A549 (cell line): ENCODE measurements around the gene ANKS1B. TPM values are rescaled to one million over a fixed set of nuclear protein-coding genes. Genes with fewer than 3 reads are reported as not detected.

Experiments
- ATAC-seq, 2 experiments: fragments of 200-7000 bp in 1 of 2; fragments of >200 bp in 1 of 2; cut with Nextera tagmentation in 1 of 2; cut with Tn5 transposase in 1 of 2; 3 replicates each; pipeline versions ENCODE4 v1.8.0 to v1.9.1; 2018 to 2020; ENCODE audit warnings: mild to moderate bottlenecking in 1 of 2, moderate library complexity in 1 of 2
- CTCF ChIA-PET: fragments of 300-600 bp; sonication (Branson Sonifier 250); formaldehyde crosslinking; extraction: SDS; loops from one replicate; lab custom pipeline; 2021; ENCODE audit warnings: antibody characterized with exemption, inconsistent platforms; lab: Yijun Ruan, JAX
- POLR2A ChIA-PET: fragments of 350-600 bp; formaldehyde crosslinking; extraction: SDS; loops from one replicate; lab custom pipeline; 2021; ENCODE audit warnings: antibody characterized with exemption, inconsistent platforms; lab: Yijun Ruan, JAX
- DNase-seq, 2 experiments: peaks; one replicate each; pipeline versions ENCODE4 v3.0.0 to v3.0.0-alpha.2; 2011 to 2016; ENCODE audit warnings: low read depth in 1 of 2, low spot score in 1 of 2
- FAIRE-seq: peaks from 2 replicates; lab custom pipeline; 2011; peaks lifted over from hg19 to GRCh38; lab: Jason Lieb, UNC
- H3K27ac ChIP-seq, 2 experiments: fragments of >200 bp; sonication (Bioruptor Twin); formaldehyde crosslinking; 3 replicates each; pipeline ENCODE4 v1.5.1; 2016 to 2017
- H3K4me1 ChIP-seq: fragments of >200 bp; sonication (Bioruptor Twin); formaldehyde crosslinking; 3 replicates; pipeline ENCODE4 v1.6.1; 2016
- H3K4me2 ChIP-seq: fragments of >200 bp; sonication (Bioruptor Twin); formaldehyde crosslinking; 3 replicates; pipeline ENCODE4 v1.6.1; 2016
- H3K4me3 ChIP-seq: fragments of >200 bp; sonication (Bioruptor Twin); formaldehyde crosslinking; 3 replicates; pipeline ENCODE4 v1.5.1; 2016
- H3K9me3 ChIP-seq: fragments of >200 bp; sonication (Bioruptor Twin); formaldehyde crosslinking; 3 replicates; pipeline ENCODE4 v1.6.1; 2016
- BHLHE40 ChIP-seq: IDR thresholded peaks from 2 replicates; pipeline ENCODE4 v1.6.1; 2012; ENCODE audit warnings: low read depth, low read length, inconsistent platforms
- EP300 ChIP-seq, 2 experiments: fragments of >200 bp; sonication (Bioruptor Twin); formaldehyde crosslinking; IDR thresholded peaks; 2 replicates in 1 of 2; 3 replicates in 1 of 2; pipeline ENCODE4 v1.6.1; 2016 to 2017
- FOSL2 ChIP-seq, 2 experiments: fragments of 450-650 bp in 1 of 2; fragments of >200 bp in 1 of 2; sonication (Bioruptor Twin) in 1 of 2; formaldehyde crosslinking; IDR thresholded peaks; 2 replicates each; pipeline versions ENCODE4 v1.5.0 to v1.6.1; 2016 to 2020; ENCODE audit warnings: mild to moderate bottlenecking in 1 of 2, moderate library complexity in 1 of 2
- HEYL ChIP-seq: fragments of 250-450 bp; sonication (Bioruptor Pico); IDR thresholded peaks from 2 replicates; pipeline ENCODE4 v1.8.0; 2021; ENCODE audit warnings: mild to moderate bottlenecking, moderate library complexity
- HMGXB4 ChIP-seq: fragments of 250-450 bp; sonication (Bioruptor Pico); IDR thresholded peaks from 2 replicates; pipeline ENCODE4 v1.5.0; 2021; ENCODE audit warnings: mild to moderate bottlenecking, moderate library complexity, borderline replicate concordance
- HOXB5 ChIP-seq: fragments of 250-450 bp; sonication (Bioruptor Pico); IDR thresholded peaks from 2 replicates; pipeline ENCODE4 v1.5.0; 2020; ENCODE audit warnings: mild to moderate bottlenecking, moderate library complexity
- JUN ChIP-seq, 2 experiments: fragments of >200 bp; sonication (Bioruptor Twin); formaldehyde crosslinking; IDR thresholded peaks; 2 replicates in 1 of 2; 3 replicates in 1 of 2; pipeline ENCODE4 v1.6.1; 2016 to 2017
- MAFK ChIP-seq: fragments of 450-650 bp; IDR thresholded peaks from 2 replicates; pipeline ENCODE4 v1.6.1; 2014; ENCODE audit not compliant: partially characterized antibody
- NPAS2 ChIP-seq: fragments of 250-450 bp; sonication (Bioruptor Pico); IDR thresholded peaks from 2 replicates; pipeline ENCODE4 v1.8.0; 2022; ENCODE audit warnings: mild to moderate bottlenecking, moderate library complexity, borderline replicate concordance
- RFX5 ChIP-seq: fragments of 450-650 bp; IDR thresholded peaks from 2 replicates; pipeline ENCODE4 v1.7.1; 2014; ENCODE audit warnings: antibody characterized with exemption, mild to moderate bottlenecking, moderate library complexity
- ZNF302 ChIP-seq: fragments of 250-450 bp; sonication (Bioruptor Pico); IDR thresholded peaks from 2 replicates; pipeline ENCODE4 v1.9.0; 2021; ENCODE audit warnings: inconsistent platforms, mild to moderate bottlenecking, moderate library complexity
- WGBS: methylation state at CpG from one replicate; pipeline ENCODE4 v1.1.6; 2017; ENCODE audit errors: missing lambda C conversion rate; 5-methylcytosine and 5-hydroxymethylcytosine counted together
- polyA plus RNA-seq, 4 experiments: library from polyadenylated mRNA; depleted of rRNA in 3 of 4; stranded (reverse); fragments of >200 nt; fragmentation: RNase III in 1 of 4; extraction: RNeasy Plus Mini Kit Qiagen cat#74134 plus additional on column Dnase treatment in 1 of 4; gene quantifications; 2 replicates in 3 of 4; 3 replicates in 1 of 4; pipeline ENCODE4 v1.2.3, GENCODE V29; 2011 to 2017
- TF ChIP-seq, protein P1 (sequence below): fragments of >200 bp; sonication (Bioruptor Twin); formaldehyde crosslinking; IDR thresholded peaks from 3 replicates; pipeline ENCODE4 v1.6.1; 2016

ANKS1B gene
- polyA plus RNA-seq, 2 of the 4 experiments (the other 2 are of a cell fraction) = 1.5 to 2.2 TPM

GRCh38 chr12:99985129-99985570, 414 bp upstream of the ANKS1B start:
- FAIRE-seq (no peak), DNase-seq (no peak), ATAC-seq (peak in 1 of 2 experiments; percentile 74; a peak in 5 of 6 replicates)
- Histone ChIP-seq H3K4me2 (peak overlapping the region; percentile 90), H3K27ac (peak overlapping the region; percentile 63 to 88), H3K4me1 (peaks cover 5% of the 10 kb centered on the region; the same call in 1 of the 3 replicates), H3K9me3 (no peaks in the 10 kb centered on the region), H3K4me3 (peak overlapping the region; percentile 52)
- ChIA-PET CTCF (interaction anchor here (1.4 kb wide), 1 partner anchor 13 kb away, joined by 5 read pairs; no protein-coding TSS in a partner anchor), POLR2A (no interaction called here)
- 11% methylated on average over 10 of the region's 10 CpGs for WGBS
- TF ChIP-seq MAFK (peak; percentile 3), HEYL (CRISPR knock-in tag) (no peak), NPAS2 (no peak), EP300 (IDR thresholded peaks at IDR 0.05) (no peak)
- TF ChIP-seq, protein P1, sequence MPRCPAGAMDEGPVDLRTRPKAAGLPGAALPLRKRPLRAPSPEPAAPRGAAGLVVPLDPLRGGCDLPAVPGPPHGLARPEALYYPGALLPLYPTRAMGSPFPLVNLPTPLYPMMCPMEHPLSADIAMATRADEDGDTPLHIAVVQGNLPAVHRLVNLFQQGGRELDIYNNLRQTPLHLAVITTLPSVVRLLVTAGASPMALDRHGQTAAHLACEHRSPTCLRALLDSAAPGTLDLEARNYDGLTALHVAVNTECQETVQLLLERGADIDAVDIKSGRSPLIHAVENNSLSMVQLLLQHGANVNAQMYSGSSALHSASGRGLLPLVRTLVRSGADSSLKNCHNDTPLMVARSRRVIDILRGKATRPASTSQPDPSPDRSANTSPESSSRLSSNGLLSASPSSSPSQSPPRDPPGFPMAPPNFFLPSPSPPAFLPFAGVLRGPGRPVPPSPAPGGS = no peak

DNA sequence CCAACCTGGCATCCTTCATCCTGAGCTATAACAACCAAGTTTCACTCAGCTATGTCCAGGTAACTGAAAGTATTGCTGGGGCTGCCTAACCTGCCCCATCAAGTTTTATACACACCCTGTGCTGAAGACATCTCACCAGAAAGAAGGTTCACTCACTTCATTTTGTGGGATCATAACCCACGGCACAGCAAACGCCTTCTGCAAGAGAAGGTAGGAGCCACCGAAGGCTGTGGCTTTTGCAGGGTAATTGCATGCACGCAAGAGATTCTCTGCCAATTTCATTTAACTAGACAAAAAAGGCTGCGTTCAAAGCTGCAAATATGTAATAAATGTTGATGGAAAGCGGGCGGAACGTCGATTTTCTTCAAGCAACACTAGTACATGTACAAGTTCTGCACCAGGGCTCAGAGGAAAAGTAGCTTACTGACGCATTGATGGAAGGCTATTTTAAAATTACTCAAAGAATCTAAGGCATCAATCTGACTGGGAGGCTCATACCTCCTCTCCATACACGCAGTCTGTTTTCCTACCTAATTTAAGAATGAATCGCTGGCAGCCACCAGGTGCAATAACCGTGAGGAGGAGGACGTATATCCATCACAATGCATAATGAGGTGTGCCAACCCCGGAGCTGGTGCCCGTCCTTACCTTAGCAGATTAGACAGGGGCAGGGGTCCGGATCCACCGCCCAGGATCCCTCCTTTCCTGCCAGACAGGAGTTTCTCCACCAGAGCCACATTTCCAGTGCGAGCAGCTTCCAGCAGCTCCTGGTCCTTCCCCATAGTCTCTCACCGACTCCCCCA, 1.1 kb downstream of the ANKS1B start:
- FAIRE-seq (no peak), ATAC-seq (peak; percentile 41 to 48; a peak in 5 of 6 replicates), DNase-seq (peak in 1 of 2 experiments; percentile 7)
- WGBS = 78% methylated on average over 19 of the region's 20 CpGs
- TF ChIP-seq JUN (IDR thresholded peaks at IDR 0.05) (no peak), HOXB5 (CRISPR knock-in tag) (no peak), ZNF302 (no peak), BHLHE40 (no peak), HMGXB4 (CRISPR knock-in tag) (no peak), RFX5 (no peak)
- TF ChIP-seq, protein P1 = no peak
- Histone ChIP-seq H3K4me1 (peaks cover 5% of the 10 kb centered on the region; the same call in 1 of the 3 replicates), H3K27ac (peak overlapping the region; percentile 63 to 88; a peak in 5 of 6 replicates), H3K9me3 (no peaks in the 10 kb centered on the region), H3K4me2 (peak overlapping the region; percentile 90), H3K4me3 (peak overlapping the region; percentile 52)
- ChIA-PET POLR2A (no interaction called here), CTCF (interaction anchor here (0.6 to 1.4 kb wide), 3 partner anchors 11 to 54 kb away, joined by 3 to 5 read pairs (median 3); no protein-coding TSS in a partner anchor)

DNA sequence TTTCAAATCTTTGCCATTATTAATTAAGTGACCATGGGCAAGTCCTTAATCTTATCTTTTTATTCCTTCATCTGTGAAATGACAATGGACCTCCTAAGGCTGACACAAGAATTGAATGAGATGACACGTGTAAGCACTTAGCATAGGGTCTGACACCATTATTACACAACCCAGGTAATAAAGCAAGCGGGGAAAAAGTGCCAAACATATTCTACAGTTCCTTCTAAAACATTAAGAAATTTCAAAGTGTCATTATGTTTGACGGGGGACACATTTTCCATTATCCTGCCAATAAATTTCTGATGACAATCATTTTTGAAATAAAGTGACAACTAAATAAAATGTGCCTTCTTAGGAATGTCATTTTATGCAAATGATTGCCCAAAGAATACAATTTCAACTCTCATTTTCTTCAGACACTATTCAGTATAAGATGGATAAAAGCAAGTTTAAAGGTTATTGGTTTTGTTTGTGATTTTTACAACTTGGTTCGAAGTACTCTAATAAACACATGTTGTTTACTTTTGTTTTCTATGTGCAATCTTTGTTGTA, 3.0 kb downstream of the ANKS1B start:
- Histone ChIP-seq H3K4me3 (no peak overlapping the region), H3K27ac (no peak overlapping the region), H3K4me1 (peaks cover 5% of the 10 kb centered on the region; the same call in 1 of the 3 replicates)
- ATAC-seq (no peak), FAIRE-seq (peak; percentile 63)
- ChIA-PET CTCF (no interaction called here), POLR2A (no interaction called here)
- TF ChIP-seq FOSL2 (IDR thresholded peaks at IDR 0.05) (no peak), FOSL2 (CRISPR knock-in tag; IDR thresholded peaks at IDR 0.05) (no peak)
- TF ChIP-seq, all 56 proteins: peak for 0
- Histone ChIP-seq H3K4me2 (no peak overlapping the region), H3K9me3 (no peaks in the 10 kb centered on the region)
- no peak for DNase-seq
- WGBS = 51% methylated on average over 4 of the region's 4 CpGs
